Measurements from ENCODE around the gene THYN1.

Gene THYN1

GRCh38 chr11:134252346-134253187, 585 bp downstream of the THYN1 start:
- in situ Hi-C loops (cut with MboI; ENCODE audit: low sequenced_read_pairs) = no loop called here

- in situ Hi-C loops (cut with MboI; ENCODE audit: low sequenced_read_pairs) = no loop called here
Observed at GRCh38 chr11:134250675-134251074, 2.5 kb downstream of the THYN1 start.

DNA sequence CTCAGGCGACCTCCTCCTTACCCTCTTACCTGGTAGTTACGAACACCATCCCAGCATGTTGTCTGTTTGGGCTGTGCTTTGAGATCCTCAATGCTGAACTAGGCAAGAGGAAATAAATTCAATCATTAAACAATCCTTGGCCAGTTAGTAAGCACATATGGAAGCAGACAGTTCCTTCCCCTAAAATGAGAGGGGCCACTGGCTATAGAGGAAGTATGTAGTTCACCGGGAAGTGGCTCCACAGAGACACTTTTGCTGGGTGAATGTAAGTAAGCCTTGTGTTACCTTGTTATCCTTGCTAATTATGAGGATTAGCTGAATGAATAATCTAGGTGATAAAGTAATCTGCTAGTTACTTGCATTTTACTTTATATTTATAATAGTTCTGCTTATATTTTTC, 2.9 kb downstream of the THYN1 start:
- in situ Hi-C loops (cut with MboI; ENCODE audit: low sequenced_read_pairs) = no loop called here

DNA sequence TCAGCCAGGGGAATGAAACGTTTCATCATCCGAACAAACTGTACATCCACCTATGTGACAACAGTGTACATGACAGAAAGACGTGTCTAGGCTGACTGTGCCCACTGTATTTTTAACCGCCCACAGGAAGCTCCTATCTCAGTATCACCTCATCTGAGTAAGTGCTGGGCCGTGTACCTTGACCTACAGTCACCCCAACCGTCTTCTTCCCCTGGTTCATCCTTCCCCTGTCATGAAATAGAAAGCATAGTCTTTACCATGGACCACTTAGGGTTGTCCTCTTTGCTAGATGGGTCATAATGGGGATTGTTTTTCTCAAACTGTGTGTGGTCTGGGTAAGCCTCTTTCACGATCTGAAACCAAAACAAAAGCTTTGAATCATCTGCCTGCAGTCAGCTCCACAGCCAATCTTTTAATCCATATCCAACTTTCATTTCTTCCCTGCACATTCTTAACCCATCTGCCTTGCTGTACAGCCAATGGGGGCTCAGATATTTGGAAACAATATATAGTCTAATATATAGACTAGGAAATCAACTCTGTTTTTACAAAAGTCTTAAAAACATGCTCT, 4.2 kb downstream of the THYN1 start:
- in situ Hi-C loops (cut with MboI; ENCODE audit: low sequenced_read_pairs) = no loop called here

DNA sequence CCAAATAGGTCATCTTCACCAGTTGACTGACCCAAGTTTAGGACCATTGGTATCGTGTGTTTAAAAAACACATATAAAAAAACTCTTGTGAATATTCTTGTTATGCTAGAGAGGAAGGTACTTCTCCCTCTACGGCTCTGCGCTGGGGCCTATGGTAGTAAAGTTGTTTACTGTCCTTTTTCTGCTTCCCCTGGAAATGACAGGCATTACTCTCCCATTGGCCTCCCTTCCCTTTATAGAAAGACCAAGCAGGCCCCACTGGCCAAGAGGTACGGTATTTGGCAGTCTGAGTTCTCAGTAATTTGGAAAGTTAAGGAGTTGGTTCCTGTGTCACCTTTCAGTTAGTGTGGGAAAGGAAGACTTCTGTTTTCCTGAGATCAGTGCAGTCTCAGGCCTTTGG, 6.5 kb downstream of the THYN1 start:
- in situ Hi-C loops (cut with MboI; ENCODE audit: low sequenced_read_pairs) = no loop called here

DNA sequence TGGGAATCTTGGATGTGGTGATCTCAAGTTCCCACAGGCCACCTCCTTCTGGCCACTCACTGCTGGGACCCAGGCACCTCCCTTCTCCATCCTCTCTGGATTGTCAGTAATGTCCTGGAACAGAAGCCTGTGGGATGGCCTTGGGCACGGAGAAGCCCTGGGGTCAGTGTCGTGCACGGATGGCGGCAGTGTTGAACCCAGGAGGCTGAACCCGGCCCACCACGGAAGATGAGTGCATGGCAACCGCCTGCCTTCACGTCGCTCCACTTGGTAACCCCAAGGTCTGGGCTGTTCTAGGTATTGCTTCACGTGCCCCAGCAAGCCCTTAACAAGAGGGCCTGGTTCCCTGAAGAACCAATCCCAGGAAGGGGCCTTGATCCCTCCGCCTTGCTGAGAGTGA, 7.1 kb downstream of the THYN1 start:
- in situ Hi-C loops (cut with MboI; ENCODE audit: low sequenced_read_pairs) = no loop called here

- in situ Hi-C loops (cut with MboI; ENCODE audit: low sequenced_read_pairs) = no loop called here
Observed at GRCh38 chr11:134245434-134245833, 7.7 kb downstream of the THYN1 start.

DNA sequence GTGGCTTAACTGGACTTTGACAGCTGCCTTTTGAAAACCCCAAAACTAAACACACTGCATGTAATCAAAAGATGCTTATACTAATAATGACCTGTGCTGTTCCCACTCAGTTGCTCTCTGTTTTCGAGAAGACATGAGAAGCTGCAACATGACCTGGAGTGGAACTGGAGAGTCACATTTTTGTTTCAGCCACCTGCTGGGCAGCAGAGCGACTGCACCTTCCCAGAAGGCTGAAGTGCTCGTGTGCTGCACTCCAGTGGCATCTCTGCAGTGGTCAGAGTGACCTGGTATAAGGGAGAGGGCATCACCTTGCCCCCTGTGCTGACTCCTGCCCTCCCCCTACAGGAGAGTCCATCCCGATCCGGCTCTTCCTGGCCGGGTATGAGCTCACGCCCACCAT, 8.6 kb downstream of the THYN1 start:
- in situ Hi-C loops (cut with MboI; ENCODE audit: low sequenced_read_pairs) = no loop called here

- in situ Hi-C loops (cut with MboI; ENCODE audit: low sequenced_read_pairs) = no loop called here
Observed at GRCh38 chr11:134243913-134244312, 9.2 kb downstream of the THYN1 start.

DNA sequence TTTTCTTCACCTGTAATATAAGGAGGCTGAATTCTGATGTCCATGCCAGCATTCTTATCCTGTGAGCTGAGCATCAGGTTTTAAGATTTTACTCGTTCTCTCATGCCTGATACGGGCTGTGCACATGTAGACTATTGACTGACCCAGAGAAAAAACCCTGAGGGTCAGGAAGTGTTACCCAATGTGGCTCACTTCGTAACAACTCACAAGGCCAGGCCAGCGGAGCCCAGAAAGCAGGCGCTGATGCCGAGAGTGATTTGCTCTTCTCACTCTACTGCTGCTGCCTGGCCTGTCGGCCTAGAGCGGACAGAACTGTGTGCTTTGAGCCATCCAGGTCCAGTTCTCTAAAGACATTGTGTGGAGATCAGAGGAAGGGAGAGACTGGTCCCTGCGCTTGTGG, 10.8 kb downstream of the THYN1 start:
- in situ Hi-C loops (cut with MboI; ENCODE audit: low sequenced_read_pairs) = no loop called here

DNA sequence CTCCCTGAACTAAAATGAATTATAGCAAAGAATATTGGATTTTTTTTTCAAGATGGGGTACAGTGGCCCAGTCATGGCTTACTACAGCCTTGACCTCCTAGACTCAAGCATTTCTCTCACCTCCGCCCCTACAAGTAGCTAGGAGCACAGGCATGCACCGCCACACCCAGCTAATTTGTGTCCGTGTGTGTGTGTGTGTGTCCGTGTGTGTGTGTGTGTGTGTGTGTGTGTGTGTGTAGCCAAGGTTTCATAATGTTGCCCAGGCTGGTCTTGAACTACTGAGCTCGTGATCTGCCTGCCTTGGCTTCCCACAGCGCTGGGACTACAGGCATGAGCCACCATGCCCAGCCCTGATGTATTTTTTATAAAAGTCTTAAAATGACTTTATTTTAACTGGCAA, 12.6 kb downstream of the THYN1 start:
- in situ Hi-C loops (cut with MboI; ENCODE audit: low sequenced_read_pairs) = no loop called here

DNA sequence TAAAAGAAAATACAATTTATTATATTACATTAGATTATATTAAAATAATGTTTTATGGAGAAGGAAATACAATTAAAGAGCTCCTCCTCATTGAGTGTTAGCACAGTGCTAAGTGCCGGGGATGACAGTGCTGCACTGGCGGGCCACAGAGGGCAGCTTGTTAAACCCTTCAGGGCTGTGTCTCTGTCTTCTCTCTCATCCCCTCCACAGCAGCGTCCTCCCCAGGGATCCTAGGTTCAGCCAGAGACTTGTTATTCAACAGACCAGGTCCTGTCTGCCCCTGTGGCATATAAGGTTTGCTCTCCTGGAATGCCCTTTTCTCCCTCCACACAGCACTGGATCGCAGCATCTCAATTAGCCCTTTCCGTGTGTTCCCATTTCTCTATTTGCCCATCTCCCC, 14.2 kb downstream of the THYN1 start:
- in situ Hi-C loops (cut with MboI; ENCODE audit: low sequenced_read_pairs) = no loop called here

- in situ Hi-C loops (cut with MboI; ENCODE audit: low sequenced_read_pairs) = no loop called here
Observed at GRCh38 chr11:134237557-134237922, 15.6 kb downstream of the THYN1 start.

DNA sequence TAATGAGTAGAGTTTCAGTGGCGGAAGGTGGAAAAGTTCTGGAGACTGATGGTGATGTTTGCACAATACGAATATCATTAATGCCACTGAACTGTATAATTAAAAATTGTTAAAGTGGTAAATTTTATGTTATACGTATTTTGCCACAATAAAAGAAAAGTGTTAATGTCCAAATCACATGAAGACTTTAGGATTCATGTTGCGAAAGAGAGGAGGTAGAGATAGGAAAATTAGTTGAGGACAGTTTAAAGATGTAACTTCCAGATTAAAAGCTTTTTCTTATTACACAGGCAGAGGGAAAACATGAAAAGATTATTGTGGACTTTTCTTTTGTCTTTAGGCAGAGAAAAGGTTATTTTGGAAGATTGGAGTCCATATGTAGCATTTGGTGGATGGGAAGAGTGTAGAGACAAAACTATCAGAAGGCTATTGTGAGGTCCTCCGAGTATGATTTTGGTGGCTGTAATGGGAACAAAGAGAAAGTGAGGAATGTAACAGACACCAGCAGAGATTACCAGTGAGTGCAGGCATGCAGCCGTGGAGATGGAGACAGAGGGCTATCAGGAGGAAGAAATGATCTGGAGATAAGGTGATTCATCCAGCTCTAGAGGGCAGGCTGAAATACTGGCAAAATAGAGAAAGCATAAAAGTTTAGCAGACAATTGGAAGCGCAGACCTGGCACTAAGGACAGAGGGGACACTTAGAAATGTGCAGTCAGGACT, 16.2 kb downstream of the THYN1 start:
- in situ Hi-C loops (cut with MboI; ENCODE audit: low sequenced_read_pairs) = no loop called here

DNA sequence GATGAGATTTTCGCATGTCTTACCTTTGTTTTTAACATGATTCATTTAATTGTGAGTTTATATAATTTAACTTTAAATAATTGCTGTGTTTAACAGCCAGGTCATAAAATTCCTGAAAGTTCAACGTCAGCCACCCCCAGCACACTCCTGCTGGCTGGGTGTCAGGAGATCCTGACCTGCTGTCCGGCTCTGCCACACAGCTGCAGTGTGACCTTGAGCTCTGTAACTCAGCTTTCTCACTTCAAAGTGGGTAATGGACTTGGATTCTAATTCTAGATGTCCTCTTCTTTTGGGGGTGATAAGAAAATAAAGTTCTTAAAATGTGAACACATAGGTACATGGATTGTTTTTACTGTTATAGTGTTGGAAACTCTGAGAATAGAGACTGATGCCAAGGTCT, 17.8 kb downstream of the THYN1 start:
- in situ Hi-C loops (cut with MboI; ENCODE audit: low sequenced_read_pairs) = no loop called here

GRCh38 chr11:134233729-134234179, 19.4 kb downstream of the THYN1 start:
- in situ Hi-C loops (cut with MboI; ENCODE audit: low sequenced_read_pairs) = no loop called here

DNA sequence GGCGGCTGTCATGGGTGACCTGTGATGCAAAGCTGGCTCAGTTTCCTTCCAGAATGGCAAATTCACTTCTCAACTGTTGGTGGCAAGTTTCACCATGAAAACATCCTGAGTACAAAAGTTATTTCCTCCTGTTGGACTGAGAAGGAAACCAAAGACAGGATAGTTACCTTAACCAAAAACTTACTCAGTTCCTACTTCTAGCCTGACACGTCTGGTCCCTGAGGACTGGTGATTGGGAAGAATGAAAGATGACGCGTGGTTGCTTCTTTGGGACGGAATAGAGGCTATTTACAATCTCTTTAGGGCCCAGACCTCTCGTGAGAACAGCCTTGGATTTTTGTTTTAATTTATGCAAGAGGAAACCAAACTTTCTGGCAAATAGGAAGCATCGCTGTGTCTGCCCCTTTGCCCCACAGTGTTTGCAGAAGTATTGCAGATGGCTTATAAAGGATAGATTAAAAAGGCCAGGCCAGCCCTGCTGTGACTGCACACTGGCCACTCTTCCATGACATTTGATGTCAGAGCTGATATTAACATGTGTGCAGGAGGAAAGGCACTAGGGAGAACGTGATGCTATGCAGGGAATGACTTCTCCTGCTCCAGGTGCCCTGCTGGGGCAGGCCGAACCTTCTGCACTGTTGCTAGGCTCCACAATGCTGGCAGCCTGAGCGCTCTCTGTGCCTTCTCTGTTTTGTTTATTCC, 21.0 kb downstream of the THYN1 start:
- in situ Hi-C loops (cut with MboI; ENCODE audit: low sequenced_read_pairs) = no loop called here

- in situ Hi-C loops (cut with MboI; ENCODE audit: low sequenced_read_pairs) = no loop called here
Observed at GRCh38 chr11:134230339-134230738, 22.8 kb downstream of the THYN1 start.

DNA sequence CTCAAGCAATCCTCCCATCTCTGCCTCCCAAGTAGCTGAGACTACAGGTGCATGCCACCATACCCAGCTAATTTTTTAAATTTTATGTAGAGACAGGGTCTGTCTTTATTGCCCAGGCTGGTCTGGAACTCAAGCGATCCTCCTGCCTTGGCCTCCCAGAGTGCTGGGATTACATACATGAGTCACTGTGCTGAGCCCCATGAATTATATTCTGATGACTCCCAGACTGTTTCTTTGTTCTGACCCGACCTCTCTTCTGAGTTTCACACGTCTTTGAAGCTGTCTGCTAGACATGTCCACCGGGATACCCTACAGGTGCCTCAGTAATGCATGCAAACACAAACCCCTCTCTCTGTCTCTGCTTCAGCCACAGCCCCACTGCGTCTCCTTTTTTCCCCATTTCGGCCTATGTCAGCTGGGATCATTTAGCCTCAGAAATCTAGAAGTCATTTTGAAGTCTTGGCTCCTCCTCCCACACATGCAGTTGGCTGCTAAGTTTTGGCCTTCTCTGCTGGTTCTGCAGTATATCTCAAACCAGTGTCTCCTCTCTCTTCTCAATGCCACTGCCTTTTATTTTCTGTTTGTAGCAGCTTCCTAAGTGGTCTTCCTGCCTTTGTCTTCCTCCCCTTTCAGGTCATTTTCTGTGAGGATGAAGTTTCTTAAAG, 23.9 kb downstream of the THYN1 start:
- in situ Hi-C loops (cut with MboI; ENCODE audit: low sequenced_read_pairs) = no loop called here

GRCh38 chr11:134228625-134229024, 24.5 kb downstream of the THYN1 start:
- in situ Hi-C loops (cut with MboI; ENCODE audit: low sequenced_read_pairs) = no loop called here

DNA sequence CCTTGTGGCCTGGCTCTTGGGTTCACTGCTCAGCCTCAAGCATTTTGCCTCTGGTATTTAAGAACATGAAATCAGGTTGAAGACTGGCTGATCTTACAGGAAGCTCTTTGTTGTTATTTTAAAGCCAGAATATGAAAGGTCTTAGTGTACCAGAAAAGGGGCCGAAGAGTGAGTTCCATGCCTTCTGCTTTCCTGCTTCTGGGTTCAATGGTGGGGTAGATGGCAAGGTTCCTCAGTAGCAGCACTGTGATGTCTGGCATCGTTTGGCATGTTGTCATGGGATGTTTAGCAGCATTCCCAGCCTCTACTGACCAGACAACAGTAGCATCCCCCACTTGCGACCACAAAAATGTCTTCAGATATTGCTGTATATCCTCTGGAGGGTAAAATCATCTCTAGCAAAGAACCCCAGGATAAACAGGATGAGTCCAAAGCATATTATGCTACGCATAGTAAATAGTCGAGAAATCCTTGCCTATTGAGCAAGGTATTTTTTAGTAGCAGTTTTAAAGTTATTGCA, 26.3 kb downstream of the THYN1 start:
- in situ Hi-C loops (cut with MboI; ENCODE audit: low sequenced_read_pairs) = no loop called here

Measured in HL-60/S4 (cell line).